Keratinocyte (primary cell): Measurements from ENCODE around the gene CHAF1A. TPM values are rescaled to one million over a fixed set of nuclear protein-coding genes. Genes with fewer than 3 reads are reported as not detected.
A peak's percentile ranks its signal among the peaks of the same experiment; 100 is the strongest.

Experiments used
- DNase-seq: peaks from one replicate; pipeline ENCODE4 v3.0.0-alpha.2; 2011; ENCODE audit warnings: low read depth, missing footprints, low spot score
- FAIRE-seq: peaks from 2 replicates; lab custom pipeline; 2011; peaks lifted over from hg19 to GRCh38; lab: Jason Lieb, UNC
- H2AFZ ChIP-seq: 2 replicates; pipeline ENCODE4 v1.6.0; 2012; ENCODE audit warnings: low read length, control low read depth, inconsistent platforms; ENCODE audit not compliant: control insufficient read depth
- H3K27ac ChIP-seq: 2 replicates; pipeline ENCODE4 v1.5.1; 2011; ENCODE audit warnings: low read length; ENCODE audit not compliant: control insufficient read depth, insufficient read depth
- H3K27me3 ChIP-seq: 3 replicates; pipeline ENCODE4 v1.6.0; 2011; ENCODE audit warnings: low read length; ENCODE audit not compliant: control insufficient read depth, insufficient read depth; ENCODE audit errors: extremely low read depth
- H3K36me3 ChIP-seq, 2 experiments: 2 replicates in 1 of 2; 3 replicates in 1 of 2; pipeline ENCODE4 v1.5.1; 2011; ENCODE audit warnings: low read length in 2 of 2, mild to moderate bottlenecking in 1 of 2; ENCODE audit not compliant: control insufficient read depth in 2 of 2, insufficient read depth in 2 of 2; ENCODE audit errors: extremely low read depth in 1 of 2
- H3K4me1 ChIP-seq: 3 replicates; pipeline ENCODE4 v1.5.1; 2011; ENCODE audit warnings: low read length; ENCODE audit not compliant: control insufficient read depth, insufficient read depth; ENCODE audit errors: extremely low read depth
- H3K4me2 ChIP-seq: 3 replicates; pipeline ENCODE4 v1.6.0; 2011; ENCODE audit warnings: low read depth, low read length; ENCODE audit not compliant: control insufficient read depth, insufficient read depth; ENCODE audit errors: extremely low read depth
- H3K4me3 ChIP-seq, 3 experiments: fragments of 200-600 bp in 1 of 3; sonication (generic) in 1 of 3; 2 replicates in 2 of 3; 3 replicates in 1 of 3; pipeline ENCODE4 v1.5.1; 2011 to 2016; ENCODE audit warnings: low read length in 3 of 3, mild to moderate bottlenecking in 3 of 3, control low read depth in 2 of 3, inconsistent platforms in 1 of 3, low read depth in 1 of 3, mixed read lengths in 1 of 3, mixed run types in 1 of 3, moderate library complexity in 1 of 3; ENCODE audit not compliant: control insufficient read depth in 2 of 3, insufficient read depth in 2 of 3; ENCODE audit errors: extremely low read depth in 1 of 3
- H3K79me2 ChIP-seq: 2 replicates; pipeline ENCODE4 v1.6.0; 2012; ENCODE audit warnings: low read length; ENCODE audit not compliant: control insufficient read depth, insufficient read depth
- H3K9ac ChIP-seq: 3 replicates; pipeline ENCODE4 v1.6.0; 2011; ENCODE audit warnings: low read length; ENCODE audit not compliant: control insufficient read depth, insufficient read depth; ENCODE audit errors: extremely low read depth
- H3K9me1 ChIP-seq: 3 replicates; pipeline ENCODE4 v1.6.0; 2011; ENCODE audit warnings: low read length; ENCODE audit not compliant: control insufficient read depth, insufficient read depth; ENCODE audit errors: extremely low read depth
- H3K9me3 ChIP-seq: 2 replicates; pipeline ENCODE4 v1.5.1; 2012; ENCODE audit warnings: low read depth, low read length; ENCODE audit not compliant: control insufficient read depth
- H4K20me1 ChIP-seq: 3 replicates; pipeline ENCODE4 v1.6.0; 2011; ENCODE audit warnings: low read length; ENCODE audit not compliant: control insufficient read depth, insufficient read depth; ENCODE audit errors: extremely low read depth
- CTCF ChIP-seq, 3 experiments: IDR thresholded peaks in 1 of 3; conservative IDR thresholded peaks in 1 of 3; optimal IDR thresholded peaks in 1 of 3; 2 replicates in 2 of 3; 3 replicates in 1 of 3; pipeline versions ENCODE3 to v1.5.1; 2011; ENCODE audit warnings: low read length in 3 of 3, mild to moderate bottlenecking in 3 of 3, moderate library complexity in 2 of 3, control low read depth in 1 of 3, inconsistent platforms in 1 of 3; ENCODE audit not compliant: insufficient read depth in 2 of 3; ENCODE audit errors: extremely low read depth in 1 of 3
- EZH2 ChIP-seq: IDR thresholded peaks from one replicate; pipeline ENCODE4 v1.6.1; 2012; ENCODE audit warnings: inconsistent platforms, mild to moderate bottlenecking, low read length, moderate library complexity
- dilution Hi-C: fragments of 300-500 bp; cut with MboI; formaldehyde crosslinking; loops from one replicate; pipeline ENCODE4 v1.7.0; 2020; ENCODE audit warnings: low sequenced_read_pairs; ENCODE audit not compliant: extremely low pct_ligation_motif_present
- polyA plus RNA-seq, 5 experiments: library from polyadenylated mRNA; depleted of rRNA in 3 of 5; stranded (reverse) in 3 of 5; stranded (forward) in 1 of 5; unstranded in 1 of 5; fragments of >200 nt; gene quantifications; 1 replicate in 1 of 5; 2 replicates in 3 of 5; 3 replicates in 1 of 5; pipeline versions ENCODE4 v1.2.1 to v1.2.3, GENCODE V29; 2011 to 2012; ENCODE audit warnings: missing spikeins in 2 of 5, low read depth in 1 of 5, low replicate concordance in 1 of 5

The CHAF1A gene
- polyA plus RNA-seq, 1 donor (not counting 4 experiments of a cell fraction or from before 2014, with no cell fraction given) = 10.6 TPM

- H3K27ac ChIP-seq = peak overlapping the region; percentile 84
Observed at GRCh38 chr19:4370418-4371041, 31.9 kb upstream of the CHAF1A start.

GRCh38 chr19:4371247-4372164, 30.9 kb upstream of the CHAF1A start:
- dilution Hi-C loops = no loop called here
- no peak overlapping the region for H3K4me3 ChIP-seq
- H3K27ac ChIP-seq = no peak overlapping the region
- peaks cover 50% of the 10 kb centered on the region for H3K4me1 ChIP-seq
- FAIRE-seq = no peak
- H4K20me1 ChIP-seq = peaks cover 10% of the 10 kb centered on the region
- H3K9me3 ChIP-seq = no peaks in the 10 kb centered on the region
- H2AFZ ChIP-seq = no peak overlapping the region
- peaks cover 12 to 15% of the 10 kb centered on the region in 2 experiments for H3K36me3 ChIP-seq
- DNase-seq = no peak
- peaks cover 6% of the 10 kb centered on the region for H3K9me1 ChIP-seq
- H3K4me2 ChIP-seq = no peak overlapping the region
- no peaks in the 10 kb centered on the region for H3K27me3 ChIP-seq
- peaks cover 71% of the 10 kb centered on the region for H3K79me2 ChIP-seq
- no peak overlapping the region for H3K9ac ChIP-seq
- no peak for TF ChIP-seq CTCF (optimal IDR thresholded peaks at IDR 0.05 in 1 of 3, IDR thresholded peaks at IDR 0.05 in 1 of 3, conservative IDR thresholded peaks at IDR 0.05 in 1 of 3; ENCODE audit: extremely low read depth in 1 of 3, insufficient read depth in 2 of 3, low read length in 3 of 3)
- no peak for TF ChIP-seq EZH2

More at GRCh38 chr19:4370418-4371041, 31.9 kb upstream of the CHAF1A start:
- no peak overlapping the region for H3K4me3 ChIP-seq
- H3K27me3 ChIP-seq = no peaks in the 10 kb centered on the region
- no peak for TF ChIP-seq EZH2
- TF ChIP-seq CTCF (optimal IDR thresholded peaks at IDR 0.05 in 1 of 3, IDR thresholded peaks at IDR 0.05 in 1 of 3, conservative IDR thresholded peaks at IDR 0.05 in 1 of 3; ENCODE audit: extremely low read depth in 1 of 3, insufficient read depth in 2 of 3, low read length in 3 of 3) = no peak
- H3K9ac ChIP-seq = peak overlapping the region; percentile 76
- peaks cover 4% of the 10 kb centered on the region for H4K20me1 ChIP-seq
- DNase-seq (no peak), FAIRE-seq (no peak)
- no peak overlapping the region for H3K4me2 ChIP-seq
- no peak overlapping the region for H2AFZ ChIP-seq
- H3K4me1 ChIP-seq = peaks cover 40% of the 10 kb centered on the region
- peaks cover 70% of the 10 kb centered on the region for H3K79me2 ChIP-seq
- H3K9me1 ChIP-seq = peaks cover 4% of the 10 kb centered on the region
- dilution Hi-C loops = no loop called here
- H3K9me3 ChIP-seq = no peaks in the 10 kb centered on the region
- H3K36me3 ChIP-seq = peaks cover 15 to 21% of the 10 kb centered on the region in 2 experiments
